ENCODE data around the gene SIMC1. TPM values are rescaled to one million over a fixed set of nuclear protein-coding genes. Genes with fewer than 3 reads are reported as not detected.
"Not testable (repeated sequence)": the region's sequence is repeated elsewhere in the genome, so short reads cannot be mapped to it uniquely, and the experiment has no call there.

SIMC1 gene
- total RNA-seq, 1 donor from 2014 or later: 11.5 TPM

DNA sequence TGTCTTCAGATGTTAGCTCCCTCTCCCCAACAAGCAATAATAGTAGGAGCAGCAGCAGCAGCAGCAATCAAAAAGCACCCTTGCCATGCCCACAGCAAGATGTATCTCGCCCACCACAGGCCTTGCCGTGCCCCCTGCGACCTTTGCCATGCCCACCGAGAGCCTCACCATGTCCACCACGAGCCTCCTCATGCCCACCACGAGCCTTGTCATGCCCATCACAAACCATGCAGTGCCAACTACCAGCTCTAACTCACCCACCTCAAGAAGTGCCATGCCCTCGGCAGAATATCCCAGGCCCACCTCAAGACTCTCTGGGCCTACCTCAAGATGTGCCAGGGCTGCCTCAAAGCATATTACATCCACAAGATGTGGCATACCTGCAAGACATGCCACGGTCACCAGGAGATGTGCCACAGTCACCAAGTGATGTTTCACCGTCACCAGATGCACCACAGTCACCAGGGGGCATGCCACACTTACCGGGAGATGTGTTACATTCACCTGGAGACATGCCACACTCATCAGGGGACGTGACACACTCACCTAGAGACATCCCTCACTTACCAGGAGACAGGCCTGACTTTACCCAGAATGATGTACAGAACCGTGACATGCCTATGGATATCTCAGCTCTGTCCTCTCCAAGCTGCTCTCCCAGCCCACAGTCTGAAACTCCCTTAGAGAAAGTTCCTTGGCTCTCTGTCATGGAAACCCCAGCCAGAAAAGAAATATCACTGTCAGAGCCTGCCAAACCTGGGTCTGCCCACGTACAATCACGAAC, 52.0 kb downstream of the SIMC1 start:
- not testable (repeated sequence) for DNase-seq (ENCODE audit: low spot score)

DNA sequence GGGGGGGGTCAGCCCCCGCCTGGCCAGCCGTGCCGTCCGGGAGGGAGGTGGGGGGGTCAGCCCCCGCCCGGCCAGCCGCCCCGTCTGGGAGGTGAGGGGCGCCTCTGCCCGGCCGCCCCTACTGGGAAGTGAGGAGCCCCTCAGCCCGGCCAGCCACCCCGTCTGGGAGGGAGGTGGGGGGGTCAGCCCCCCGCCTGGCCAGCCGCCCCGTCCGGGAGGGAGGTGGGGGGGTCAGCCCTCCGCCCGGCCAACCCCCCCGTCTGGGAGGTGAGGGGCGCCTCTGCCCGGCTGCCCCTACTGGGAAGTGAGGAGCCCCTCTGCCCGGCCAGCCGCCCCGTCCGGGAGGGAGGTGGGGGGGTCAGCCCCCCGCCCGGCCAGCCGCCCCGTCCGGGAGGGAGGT, 67.1 kb downstream of the SIMC1 start:
- DNase-seq (ENCODE audit: low spot score): not testable (repeated sequence)

DNA sequence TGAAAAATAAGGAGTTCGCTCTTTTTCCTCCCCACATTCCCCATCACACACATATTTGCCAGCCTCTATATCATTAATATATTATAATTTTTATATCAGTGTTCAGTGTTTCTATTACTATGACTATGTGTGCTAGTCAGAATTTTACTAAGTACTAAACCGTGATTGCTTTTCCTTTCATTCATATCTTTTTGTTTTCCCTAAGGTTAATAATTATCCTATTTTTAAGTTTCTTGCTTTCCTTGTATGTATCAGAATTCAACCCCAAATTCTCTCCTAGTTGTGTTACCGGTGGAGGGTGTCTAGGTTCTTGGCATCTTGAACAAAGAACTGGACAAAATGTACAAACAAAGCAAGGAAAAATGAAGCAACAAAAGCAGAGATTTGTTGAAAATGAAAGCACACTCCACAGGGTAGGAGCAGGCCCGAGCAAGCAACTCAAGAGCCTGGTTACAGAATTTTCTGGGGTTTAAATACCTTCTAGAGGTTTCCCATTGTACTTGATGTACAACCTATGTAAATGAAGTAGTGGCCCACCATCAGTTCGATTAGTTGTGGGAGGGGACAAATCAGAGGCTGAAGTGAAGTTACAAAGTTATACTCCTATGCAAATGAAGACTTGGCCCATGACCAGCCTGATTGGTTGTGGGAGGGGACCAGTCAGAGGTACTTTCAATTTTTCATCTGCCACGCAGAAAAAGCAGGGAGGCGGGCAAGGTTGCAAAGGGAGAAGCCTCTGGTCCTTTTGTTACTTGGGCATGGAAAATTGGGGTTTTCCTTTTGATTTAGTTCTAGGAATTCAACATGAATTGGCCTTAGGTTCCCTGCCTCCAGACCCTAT, 79.5 kb downstream of the SIMC1 start:
- no peak for DNase-seq (ENCODE audit: low spot score)

DNA sequence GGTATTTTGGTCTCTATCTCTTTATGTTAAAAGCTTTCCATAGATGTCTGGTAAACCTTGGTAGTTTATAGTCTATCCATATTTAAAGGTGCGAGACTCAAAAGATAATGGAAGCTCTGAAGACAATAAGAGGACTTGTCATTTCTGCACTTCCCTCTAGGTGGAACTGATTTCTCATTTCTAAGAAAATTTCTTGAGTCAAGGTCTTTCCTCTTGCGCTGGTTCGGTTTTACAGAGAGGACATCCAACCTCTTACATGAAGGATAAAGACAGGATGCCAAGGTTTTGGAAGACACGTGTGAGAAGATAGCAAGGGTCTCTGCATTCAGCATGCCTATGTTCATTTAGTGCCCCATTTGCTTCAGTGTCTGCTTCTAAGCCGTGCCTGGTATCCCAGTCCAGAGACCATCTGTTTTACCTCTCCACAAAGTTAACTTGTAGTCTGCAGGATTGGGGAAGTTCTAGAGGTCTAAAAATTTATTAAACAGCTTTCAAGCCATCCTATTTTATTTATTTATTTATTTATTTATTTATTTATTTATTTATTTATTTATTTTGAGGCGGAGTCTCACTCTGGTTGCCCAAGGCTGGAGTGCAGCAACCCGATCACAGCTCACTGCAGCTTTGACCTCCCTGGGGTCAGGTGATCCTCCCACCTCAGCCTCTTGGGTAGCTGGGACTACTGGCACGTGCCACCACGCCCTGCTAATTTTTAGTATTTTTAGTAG, 81.8 kb downstream of the SIMC1 start:
- no peak for DNase-seq (ENCODE audit: low spot score)

DNA sequence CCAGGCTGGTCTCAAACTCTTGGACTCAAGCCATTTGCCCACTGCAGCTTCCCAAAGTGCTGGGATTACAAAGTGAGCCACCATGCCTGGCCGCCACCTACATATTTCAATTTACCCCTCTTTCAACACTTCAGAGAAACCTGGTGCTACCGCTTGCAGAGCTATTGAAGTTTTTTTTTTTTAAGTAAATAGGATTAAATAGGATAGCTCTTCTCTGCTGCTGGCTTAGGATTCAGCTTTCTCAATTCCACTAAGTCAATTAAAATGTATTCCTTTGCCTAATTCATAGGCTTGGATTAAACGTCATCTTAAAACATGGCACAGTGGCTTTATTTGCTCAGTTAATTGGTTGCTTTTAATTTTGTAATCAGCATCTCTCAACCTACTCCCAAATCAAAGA, 82.4 kb downstream of the SIMC1 start:
- no peak for DNase-seq (ENCODE audit: low spot score)

DNA sequence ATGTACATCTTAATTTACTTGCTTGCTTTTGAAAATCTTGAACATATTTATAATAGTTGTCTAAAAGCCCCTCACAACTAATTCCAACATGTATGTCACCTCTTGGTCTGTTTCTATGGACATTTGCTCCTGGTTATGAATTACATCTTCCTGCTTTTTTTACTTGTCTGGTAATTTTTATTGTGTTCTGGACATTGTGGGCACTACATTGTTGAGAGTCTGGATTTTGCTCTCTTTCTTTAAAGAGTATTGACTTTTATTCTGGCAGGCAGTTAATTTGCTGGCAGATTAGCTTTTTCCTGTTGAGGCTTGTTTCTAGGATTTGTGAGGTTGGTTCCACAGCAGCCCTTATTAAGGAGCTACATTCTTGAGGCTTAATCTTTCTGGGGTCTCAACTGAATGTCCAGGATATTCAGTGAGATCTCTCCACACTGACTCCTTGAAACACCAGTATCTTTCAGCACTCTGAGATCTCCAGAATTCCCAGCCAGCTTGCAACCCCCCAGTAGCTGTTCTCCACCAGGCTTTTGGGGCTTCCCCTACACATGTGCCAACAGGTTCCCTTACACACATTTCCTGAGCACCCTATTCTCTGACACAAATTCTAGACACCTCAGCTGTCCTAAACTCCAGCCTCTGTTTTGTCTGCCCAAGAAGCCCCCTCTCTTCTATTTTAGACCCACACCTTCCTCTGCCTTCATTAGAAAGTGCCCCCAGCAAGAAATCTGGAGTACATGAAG, 96.0 kb downstream of the SIMC1 start:
- no peak for DNase-seq (ENCODE audit: low spot score)

DNA sequence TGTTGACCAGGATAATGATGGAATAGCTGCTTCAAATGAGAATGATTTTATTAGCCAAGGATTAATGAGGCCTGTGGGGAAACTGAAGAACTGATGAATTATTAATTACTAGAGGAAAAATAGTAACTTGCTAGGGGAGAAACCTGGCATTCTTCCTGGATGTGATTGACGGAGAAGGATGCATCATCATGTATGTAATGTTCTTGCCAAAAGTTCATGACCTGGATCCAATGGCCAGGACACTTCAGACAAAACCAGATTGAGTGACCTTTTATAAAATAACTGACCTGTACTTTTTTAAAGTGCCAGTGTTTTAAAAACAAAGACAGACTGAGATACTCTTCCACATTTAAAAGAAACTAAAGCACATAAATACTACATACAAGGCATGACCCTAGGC, 99.7 kb downstream of the SIMC1 start:
- DNase-seq (ENCODE audit: low spot score): no peak

DNA sequence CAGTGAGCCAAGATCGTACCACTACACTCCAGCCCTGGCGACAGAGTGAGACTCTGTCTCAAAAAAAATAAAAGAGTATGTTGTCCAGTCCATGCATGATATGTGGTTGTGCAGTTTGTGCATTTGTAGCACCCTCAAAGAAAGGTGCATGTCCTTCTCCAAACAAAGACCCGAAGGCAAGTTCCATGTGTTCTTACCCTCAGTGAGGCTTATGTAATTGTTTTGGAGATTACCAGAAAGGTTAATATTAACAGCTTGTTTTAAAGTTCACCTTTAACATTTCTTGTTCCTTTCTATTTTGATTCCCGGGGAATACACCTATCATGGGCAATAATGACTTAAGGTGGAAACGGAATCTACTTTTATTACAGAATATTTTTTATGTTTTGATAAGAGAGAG, 101.1 kb downstream of the SIMC1 start:
- no peak for DNase-seq (ENCODE audit: low spot score)

DNA sequence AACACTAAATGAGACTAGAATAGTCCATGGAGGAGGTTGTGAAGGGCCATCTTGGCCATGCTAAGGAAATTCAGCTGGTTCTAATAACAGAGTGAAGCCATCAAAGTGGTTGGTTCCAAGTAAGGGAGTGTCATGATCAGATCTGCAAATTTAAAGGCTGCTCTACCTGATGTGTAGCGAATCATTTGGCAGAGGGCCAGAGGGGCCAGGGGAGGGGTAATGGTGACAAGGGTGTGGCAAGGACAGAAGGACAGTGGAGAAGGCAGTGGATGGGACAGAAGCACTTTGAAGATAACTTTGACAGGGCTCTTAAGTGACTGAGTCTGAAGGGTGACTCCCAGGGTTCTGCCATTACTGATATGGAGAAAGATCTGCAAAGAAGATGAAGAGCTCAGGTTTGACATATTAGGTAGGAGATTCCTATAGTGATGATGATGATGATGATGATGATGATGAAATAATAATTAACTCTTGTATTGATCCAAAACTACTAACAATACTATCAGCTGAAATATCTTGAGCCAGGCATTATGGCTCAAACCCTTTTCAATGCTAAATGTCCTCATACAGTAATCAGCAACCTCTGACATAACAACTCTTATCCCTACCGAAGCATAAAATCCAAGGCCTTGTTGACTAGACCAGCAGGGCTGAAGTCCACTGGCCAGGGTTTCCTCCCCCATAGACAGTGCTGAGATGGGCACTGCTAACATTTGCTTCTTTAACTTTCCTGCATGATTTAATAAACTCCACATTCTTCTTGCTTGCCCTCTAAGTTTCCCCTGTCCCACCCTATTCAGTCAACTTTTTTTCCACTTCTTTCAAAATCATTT, 103.3 kb downstream of the SIMC1 start:
- no peak for DNase-seq (ENCODE audit: low spot score)

DNA sequence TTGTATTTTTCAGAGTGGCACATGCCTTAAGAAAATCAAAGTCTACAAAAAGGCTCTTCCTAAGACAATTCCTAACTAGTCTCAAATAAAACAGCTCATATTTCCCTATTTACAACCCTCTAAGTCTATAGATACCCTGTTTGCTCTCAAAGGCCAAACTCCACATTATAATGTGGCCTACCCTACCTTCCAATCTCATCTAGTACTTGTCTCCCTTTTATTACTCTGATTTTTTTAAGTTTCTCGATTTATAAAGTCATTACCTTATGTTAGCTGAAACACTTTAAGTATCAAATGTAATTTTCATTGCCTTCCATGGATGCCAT, 103.9 kb downstream of the SIMC1 start:
- no peak for DNase-seq (ENCODE audit: low spot score)

DNA sequence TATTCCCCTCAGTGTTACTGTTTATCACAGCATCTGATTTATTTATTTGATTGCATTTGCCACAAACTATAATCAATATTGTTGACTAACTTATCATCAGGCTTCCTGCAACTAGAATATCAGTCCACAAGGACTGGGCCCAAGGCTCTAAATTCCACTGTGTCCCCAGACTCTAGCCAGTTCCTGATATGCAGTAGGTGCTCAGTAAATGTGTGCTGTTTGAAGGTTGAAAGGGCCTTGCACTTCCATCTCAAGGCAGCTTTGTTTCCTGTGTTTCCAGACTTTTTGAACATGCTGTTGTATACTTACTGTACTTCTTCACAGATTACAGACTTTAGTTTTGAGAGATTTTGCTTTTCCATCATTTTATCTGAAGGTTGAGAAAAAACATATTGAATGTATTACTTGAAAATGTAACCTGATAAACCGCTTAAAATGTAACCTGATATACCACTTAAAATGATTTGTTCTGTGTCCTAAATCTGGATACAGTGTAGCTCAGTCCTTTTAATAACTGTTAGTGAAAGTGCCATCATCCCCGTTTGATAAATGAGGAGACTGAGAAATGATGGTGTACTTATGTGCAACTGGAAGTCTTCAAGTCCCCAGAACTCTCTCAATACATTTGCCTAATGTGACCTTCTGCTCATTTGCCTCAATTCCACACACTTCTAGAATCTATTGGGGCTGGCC, 104.7 kb downstream of the SIMC1 start:
- no peak for DNase-seq (ENCODE audit: low spot score)

DNA sequence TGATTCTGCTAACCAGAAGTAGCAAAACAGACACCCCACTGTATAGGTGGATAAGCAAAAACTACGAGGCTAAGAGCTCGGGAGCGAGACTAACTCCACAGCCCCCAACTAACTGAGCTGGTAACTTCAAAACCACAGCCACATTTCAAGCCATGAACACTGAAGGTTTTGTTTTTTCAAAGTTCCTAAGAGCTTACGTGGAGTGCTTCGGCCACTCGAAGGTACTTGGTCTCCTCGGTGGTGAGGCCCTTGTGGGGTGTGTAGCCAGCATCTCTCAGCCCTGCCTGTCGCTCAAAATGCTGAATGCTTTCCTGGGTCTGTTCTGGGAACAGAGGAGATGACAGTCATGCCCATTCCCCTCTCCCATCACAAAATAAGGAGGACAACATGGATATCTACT, 112.2 kb downstream of the SIMC1 start:
- DNase-seq (ENCODE audit: low spot score): peak; percentile 57

DNA sequence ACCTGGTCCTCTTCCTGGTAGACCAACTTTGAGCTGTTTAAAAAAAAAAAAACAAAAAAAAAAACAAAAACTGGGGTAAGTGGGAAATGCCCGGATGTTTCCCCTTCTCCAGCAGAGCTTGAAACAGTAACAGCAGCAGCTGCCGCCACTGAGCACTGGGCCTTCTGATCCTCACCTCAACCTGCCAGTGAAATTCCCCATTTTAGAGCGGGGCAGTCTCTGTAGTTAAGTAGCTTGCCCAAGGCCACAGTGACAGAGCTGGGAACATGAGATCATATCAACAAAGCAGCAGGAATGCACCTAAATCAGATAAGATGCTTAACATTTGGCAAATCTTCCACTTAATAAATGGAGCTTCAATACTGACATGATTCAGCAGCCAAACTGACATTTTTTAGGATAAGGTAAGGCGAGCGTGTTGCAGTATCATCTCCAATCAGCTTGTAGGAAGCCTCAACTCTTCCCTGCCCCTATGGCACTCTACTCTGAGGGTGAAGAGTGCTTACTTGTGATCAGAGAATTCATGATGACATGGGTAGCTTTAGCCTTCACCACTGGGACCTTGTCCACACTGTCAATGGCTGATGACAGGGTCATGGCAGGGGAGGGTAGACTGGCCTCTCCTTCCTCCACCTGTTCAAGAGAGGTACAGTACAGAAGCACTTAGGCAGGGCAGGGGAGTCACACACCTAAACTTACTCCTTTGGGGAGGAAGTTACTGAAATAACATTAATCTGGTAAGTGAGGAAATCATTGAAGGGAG, 114.1 kb downstream of the SIMC1 start:
- DNase-seq (ENCODE audit: low spot score): peak; percentile 14

DNA sequence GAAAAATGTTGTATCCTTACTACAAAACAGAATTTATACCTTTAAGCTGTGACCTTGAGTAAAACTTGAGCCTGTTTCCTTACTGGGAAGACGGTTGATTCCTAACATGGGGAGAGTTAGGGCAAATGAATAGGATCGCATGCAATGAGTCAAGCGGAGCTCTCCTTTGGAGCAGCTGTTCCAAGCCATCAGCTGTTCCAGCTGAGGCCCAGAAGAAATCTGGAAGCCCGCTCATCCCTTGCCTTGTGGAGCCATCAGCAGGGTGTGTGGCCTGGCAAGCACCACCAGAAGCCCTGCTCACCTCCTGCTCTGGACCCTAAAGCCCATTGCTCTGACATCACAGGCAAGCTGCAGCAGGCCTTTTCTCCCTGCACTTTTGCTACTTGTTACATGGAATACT, 115.3 kb downstream of the SIMC1 start:
- peak; percentile 49 for DNase-seq (ENCODE audit: low spot score)

DNA sequence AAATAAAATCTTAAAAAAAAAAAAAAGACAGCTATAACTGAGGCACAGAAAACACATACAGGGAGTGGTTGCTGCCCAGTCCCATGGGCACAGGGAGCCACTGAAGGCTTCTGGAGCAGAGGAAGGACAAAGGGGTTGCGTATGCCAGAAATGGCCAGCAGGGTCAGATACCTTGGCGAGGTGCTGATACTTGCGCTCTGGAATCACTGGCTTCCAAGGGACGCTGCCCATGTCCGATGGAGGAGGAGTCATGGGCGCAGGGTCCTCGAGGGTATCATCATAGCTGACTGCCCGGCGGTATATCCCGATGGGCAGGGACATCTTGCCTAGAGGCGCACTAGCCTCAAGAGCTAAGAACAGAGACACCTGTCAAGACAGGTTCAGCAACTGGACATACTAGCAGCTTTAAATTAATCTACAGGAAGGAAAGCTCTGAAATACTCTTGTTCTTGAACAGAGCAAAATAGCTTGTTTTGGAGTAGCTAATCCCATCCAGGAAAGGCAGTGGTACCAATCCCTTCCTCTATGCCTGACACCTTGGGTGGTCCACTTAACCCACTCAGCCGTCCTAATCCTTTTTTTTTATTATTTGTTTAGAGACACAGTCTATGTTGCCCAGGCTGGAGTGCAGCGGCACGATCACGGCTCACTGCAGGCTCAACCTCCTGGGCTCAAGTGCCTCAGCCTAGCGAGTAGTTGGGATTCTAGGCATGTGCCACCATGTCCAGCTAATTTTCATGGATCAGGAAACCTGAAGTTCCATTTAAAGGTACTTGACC, 117.4 kb downstream of the SIMC1 start:
- DNase-seq (ENCODE audit: low spot score): no peak

DNA sequence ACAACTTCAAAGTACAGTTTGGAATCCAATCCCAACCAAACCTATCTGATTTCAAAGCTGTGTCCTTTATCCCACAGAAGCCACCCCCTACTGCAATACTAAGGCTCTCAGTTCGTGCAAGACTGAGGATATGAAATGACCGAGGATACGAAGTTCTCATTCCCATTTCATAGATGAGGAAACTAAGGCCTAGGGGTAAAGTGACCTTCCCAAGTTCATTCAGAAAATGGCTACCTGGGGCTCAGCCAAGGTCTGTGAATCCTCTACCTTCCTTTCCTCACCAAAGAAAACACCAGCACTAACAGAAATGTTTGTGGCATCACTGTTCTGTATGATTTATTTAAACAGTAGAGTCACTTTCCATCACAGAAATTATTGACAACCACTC, 117.9 kb downstream of the SIMC1 start:
- no peak for DNase-seq (ENCODE audit: low spot score)

DNA sequence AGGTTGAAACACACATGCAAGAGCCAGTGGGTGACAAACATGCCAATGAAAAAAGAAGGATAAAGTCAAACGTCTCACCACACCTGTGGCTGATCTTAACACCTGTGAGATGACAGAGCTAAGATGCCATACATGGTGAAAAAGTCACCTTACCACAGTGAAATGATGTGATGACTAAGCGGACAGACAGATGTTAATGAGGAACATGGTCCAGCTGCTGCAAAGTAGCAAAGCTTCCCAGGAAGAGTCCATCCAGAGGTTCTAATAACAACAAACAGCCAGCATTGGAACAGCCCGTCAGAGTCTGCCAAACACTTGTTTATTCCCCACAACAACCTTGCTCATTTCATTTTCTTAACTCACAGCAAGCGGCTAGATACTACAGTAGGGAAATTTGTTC, 121.4 kb downstream of the SIMC1 start:
- DNase-seq (ENCODE audit: low spot score): no peak

DNA sequence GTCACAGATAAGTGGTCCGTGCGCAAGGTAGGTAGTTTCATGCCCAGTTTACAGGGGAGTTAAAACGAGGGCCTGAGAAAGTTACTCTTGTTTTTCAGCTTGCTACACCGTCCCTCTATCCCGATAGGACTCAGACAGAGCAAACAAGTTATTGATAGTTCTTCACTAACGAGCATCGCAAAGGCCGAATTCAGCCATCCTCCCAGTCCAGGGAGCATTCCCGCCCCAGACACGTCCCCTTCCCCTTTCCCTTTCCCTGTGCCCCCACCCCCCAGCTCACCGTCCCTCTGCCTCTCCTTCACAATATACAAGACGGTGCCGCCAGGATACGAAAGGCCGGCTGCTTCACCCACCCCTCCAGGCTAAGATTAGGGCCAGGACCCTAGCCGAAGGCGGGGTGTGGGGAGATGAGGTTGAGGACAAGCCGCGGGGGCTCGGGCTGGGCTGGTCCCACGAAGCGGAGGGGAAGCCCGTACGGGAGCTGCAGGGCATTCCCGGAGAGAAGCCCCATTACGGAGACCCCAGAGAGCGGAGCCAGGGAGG, 122.7 kb downstream of the SIMC1 start:
- DNase-seq (ENCODE audit: low spot score): no peak
